Natural killer cell (primary cell): ENCODE data around the gene RELN. TPM values are rescaled to one million over a fixed set of nuclear protein-coding genes. Genes with fewer than 3 reads are reported as not detected.

Experiments used
- ATAC-seq, 3 donors: fragments of 150-1000 bp in 2 of 3; fragments of 200-7000 bp in 1 of 3; cut with Tn5 transposase; 1 replicate in 1 of 3; 2 replicates in 2 of 3; pipeline ENCODE4 v1.10.0; 2021; ENCODE audit warnings: mild to moderate bottlenecking in 2 of 3, moderate library complexity in 2 of 3
- DNase-seq, 2 donors: peaks; one replicate each; pipeline versions ENCODE4 v3.0.0 to v3.0.0-alpha.2; 2013 to 2021; ENCODE audit warnings: mixed read lengths in 1 of 2
- H3K27ac ChIP-seq: one replicate; pipeline ENCODE4 v1.5.1; 2013; ENCODE audit warnings: mild to moderate bottlenecking, low read length
- H3K27me3 ChIP-seq: one replicate; pipeline ENCODE4 v1.6.1; 2013; ENCODE audit warnings: low read length; ENCODE audit not compliant: control insufficient read depth, insufficient read depth
- H3K36me3 ChIP-seq: one replicate; pipeline ENCODE4 v1.6.1; 2013; ENCODE audit warnings: low read length; ENCODE audit not compliant: control insufficient read depth, insufficient read depth
- H3K4me1 ChIP-seq: one replicate; pipeline ENCODE4 v1.6.1; 2013; ENCODE audit warnings: low read length; ENCODE audit not compliant: control insufficient read depth, insufficient read depth
- H3K4me3 ChIP-seq: one replicate; pipeline ENCODE4 v1.5.1; 2013; ENCODE audit warnings: low read length
- H3K9me3 ChIP-seq: one replicate; pipeline ENCODE4 v1.6.1; 2013; ENCODE audit warnings: low read length; ENCODE audit not compliant: control insufficient read depth, insufficient read depth
- H3K27ac Mint-ChIP-seq, 2 donors: one replicate each; pipeline ENCODE4 v1.8.0; 2022; ENCODE audit warnings: mild to moderate bottlenecking in 2 of 2, mixed read lengths in 2 of 2, moderate library complexity in 1 of 2
- H3K27me3 Mint-ChIP-seq, 2 donors: one replicate each; pipeline ENCODE4 v1.8.0; 2022; ENCODE audit warnings: low read depth in 2 of 2, mixed read lengths in 2 of 2
- H3K36me3 Mint-ChIP-seq: one replicate; pipeline ENCODE4 v1.8.0; 2022; ENCODE audit warnings: mixed read lengths
- H3K4me1 Mint-ChIP-seq, 2 donors: one replicate each; pipeline ENCODE4 v1.8.0; 2022; ENCODE audit warnings: mixed read lengths in 2 of 2
- H3K4me3 Mint-ChIP-seq: one replicate; pipeline ENCODE4 v1.8.0; 2022; ENCODE audit warnings: mild to moderate bottlenecking, moderate library complexity, mixed read lengths
- H3K9me3 Mint-ChIP-seq, 2 donors: one replicate each; pipeline ENCODE4 v1.8.0; 2022; ENCODE audit warnings: mixed read lengths in 2 of 2
- CTCF ChIP-seq: fragments of 200-600 bp; IDR thresholded peaks from one replicate; pipeline ENCODE4 v1.8.0; 2022; ENCODE audit warnings: antibody characterized with exemption
- WGBS: methylation state at CpG from one replicate; pipeline ENCODE4 v1.1.7; 2013; ENCODE audit warnings: missing lambda C conversion rate; ENCODE audit not compliant: insufficient coverage; 5-methylcytosine and 5-hydroxymethylcytosine counted together
- intact Hi-C: fragments of 100-400 bp; cut with micrococcal nuclease; formaldehyde crosslinking; loops from one replicate; pipeline ENCODE4 v1.14.2; 2022
- total RNA-seq, 4 donors: library from RNA; stranded (reverse); fragments of 120-200 nt in 1 of 4; gene quantifications; one replicate each; pipeline versions ENCODE4 v1.2.3 to v1.2.4, GENCODE V29; 2013 to 2022

Gene RELN
- total RNA-seq, 3 donors from 2014 or later (not counting 1 experiment from before 2014, with no cell fraction given) = not detected

DNA sequence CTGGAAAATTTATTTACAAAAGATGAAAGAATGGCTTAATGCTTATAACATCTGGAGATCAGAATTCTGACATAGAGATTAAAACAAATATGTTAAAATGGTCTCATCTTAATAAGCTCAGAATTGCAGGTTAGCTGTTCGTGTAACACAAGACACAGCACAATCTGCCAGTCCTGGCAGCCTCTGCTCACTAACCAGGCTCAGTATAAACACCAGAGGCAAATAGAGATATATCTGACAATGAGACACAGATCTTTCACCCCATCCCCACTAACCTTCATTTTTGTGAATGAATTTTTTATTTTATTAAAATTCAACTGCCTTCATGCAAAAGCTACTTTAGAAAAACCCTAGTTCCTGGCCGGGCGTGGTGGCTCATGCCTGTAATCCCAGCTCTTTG is 51.8 kb downstream of the RELN start:
- H3K4me3 ChIP-seq = no peak overlapping the region
- Mint-ChIP-seq H3K27ac (no peak overlapping the region), H3K9me3 (peaks cover 0 to 7% of the 10 kb centered on the region in 2 donors), H3K27me3 (peaks cover 0 to 8% of the 10 kb centered on the region in 2 donors), H3K36me3 (no peaks in the 10 kb centered on the region), H3K4me3 (no peak overlapping the region), H3K4me1 (no peaks in the 10 kb centered on the region)
- intact Hi-C loops = no loop called here
- no peaks in the 10 kb centered on the region for H3K36me3 ChIP-seq
- H3K27me3 ChIP-seq = no peaks in the 10 kb centered on the region
- no peak overlapping the region for H3K27ac ChIP-seq
- DNase-seq (no peak), ATAC-seq (no peak)
- 88% methylated on average over 3 of the region's 3 CpGs for WGBS
- TF ChIP-seq CTCF = no peak
- no peaks in the 10 kb centered on the region for H3K9me3 ChIP-seq
- H3K4me1 ChIP-seq = no peaks in the 10 kb centered on the region

DNA sequence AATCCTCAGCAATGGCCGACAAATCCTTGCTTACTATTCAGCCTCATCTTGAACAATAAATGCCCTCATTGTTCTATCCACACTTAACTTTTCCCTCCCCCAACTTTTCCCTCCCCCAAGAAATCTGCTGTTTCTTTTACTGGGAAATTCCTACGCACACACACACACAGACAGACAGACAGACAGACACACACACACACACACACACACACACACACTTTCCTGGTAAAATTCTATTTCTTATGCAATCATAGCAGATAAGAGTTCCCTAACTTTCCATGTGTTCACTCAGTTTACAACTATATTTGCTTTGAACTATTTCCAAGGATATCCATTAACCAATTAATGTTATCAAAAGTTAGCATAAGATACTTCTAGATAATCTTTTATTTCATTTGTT is 52.9 kb downstream of the RELN start:
- 80% methylated on average over 2 of the region's 2 CpGs for WGBS
- Mint-ChIP-seq H3K9me3 (peaks cover 0 to 5% of the 10 kb centered on the region in 2 donors), H3K27ac (no peak overlapping the region), H3K36me3 (no peaks in the 10 kb centered on the region), H3K4me3 (no peak overlapping the region), H3K27me3 (peaks cover 0 to 5% of the 10 kb centered on the region in 2 donors), H3K4me1 (no peaks in the 10 kb centered on the region)
- Histone ChIP-seq H3K9me3 (no peaks in the 10 kb centered on the region), H3K4me3 (no peak overlapping the region), H3K4me1 (no peaks in the 10 kb centered on the region), H3K27me3 (no peaks in the 10 kb centered on the region), H3K36me3 (no peaks in the 10 kb centered on the region), H3K27ac (no peak overlapping the region)
- intact Hi-C loops = no loop called here
- no peak for DNase-seq
- no peak for ATAC-seq
- TF ChIP-seq CTCF = no peak

DNA sequence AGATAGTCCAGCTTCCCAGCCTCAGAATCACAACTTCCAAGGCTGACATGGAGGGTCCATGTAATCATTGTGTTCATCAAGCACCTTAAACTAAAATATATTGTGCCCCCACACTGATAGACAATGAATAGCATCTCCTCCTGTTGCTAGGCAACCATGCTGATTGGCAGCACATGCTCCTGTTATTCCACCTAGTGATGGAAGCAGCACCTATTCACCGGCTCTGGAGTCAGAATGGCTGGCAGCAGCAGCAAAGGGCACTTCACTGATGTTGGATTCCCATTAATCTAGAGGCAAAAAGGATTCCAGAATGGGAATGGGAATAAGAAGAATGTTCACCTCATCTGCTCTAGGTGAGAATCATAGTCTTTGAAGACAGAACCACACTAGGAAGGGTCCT is 55.0 kb downstream of the RELN start:
- DNase-seq = no peak
- Histone ChIP-seq H3K4me1 (no peaks in the 10 kb centered on the region), H3K36me3 (no peaks in the 10 kb centered on the region), H3K27ac (no peak overlapping the region), H3K4me3 (no peak overlapping the region), H3K9me3 (no peaks in the 10 kb centered on the region), H3K27me3 (no peaks in the 10 kb centered on the region)
- no peak overlapping the region for H3K4me3 Mint-ChIP-seq
- no peak for ATAC-seq
- intact Hi-C loops = no loop called here
- H3K36me3 Mint-ChIP-seq = no peaks in the 10 kb centered on the region
- TF ChIP-seq CTCF = no peak
- H3K27me3 Mint-ChIP-seq = peaks cover 0 to 5% of the 10 kb centered on the region in 2 donors
- H3K9me3 Mint-ChIP-seq = peaks cover 0 to 7% of the 10 kb centered on the region in 2 donors
- 0% methylated on average over 1 of the region's 1 CpG for WGBS
- no peaks in the 10 kb centered on the region for H3K4me1 Mint-ChIP-seq
- no peak overlapping the region for H3K27ac Mint-ChIP-seq

- 30% methylated on average over 2 of the region's 2 CpGs for WGBS
- Mint-ChIP-seq H3K4me3 (no peak overlapping the region), H3K27me3 (peaks cover 0 to 5% of the 10 kb centered on the region in 2 donors), H3K4me1 (no peaks in the 10 kb centered on the region), H3K9me3 (peaks cover 0 to 7% of the 10 kb centered on the region in 2 donors), H3K36me3 (no peaks in the 10 kb centered on the region), H3K27ac (no peak overlapping the region)
- H3K27me3 ChIP-seq = no peaks in the 10 kb centered on the region
- H3K9me3 ChIP-seq = no peaks in the 10 kb centered on the region
- no peak overlapping the region for H3K27ac ChIP-seq
- no peak overlapping the region for H3K4me3 ChIP-seq
- no peak for TF ChIP-seq CTCF
- intact Hi-C loops = no loop called here
- H3K4me1 ChIP-seq = no peaks in the 10 kb centered on the region
- DNase-seq = no peak
- no peaks in the 10 kb centered on the region for H3K36me3 ChIP-seq
- ATAC-seq = no peak
Measured at GRCh38 chr7:103932389-103932788, 57.1 kb downstream of the RELN start.
